ENCODE measurements around the gene TTC24.
A peak's percentile ranks its signal among the peaks of the same experiment; 100 is the strongest.
"Not testable (repeated sequence)": the region's sequence is repeated elsewhere in the genome, so short reads cannot be mapped to it uniquely, and the experiment has no call there.

TTC24 gene

DNA sequence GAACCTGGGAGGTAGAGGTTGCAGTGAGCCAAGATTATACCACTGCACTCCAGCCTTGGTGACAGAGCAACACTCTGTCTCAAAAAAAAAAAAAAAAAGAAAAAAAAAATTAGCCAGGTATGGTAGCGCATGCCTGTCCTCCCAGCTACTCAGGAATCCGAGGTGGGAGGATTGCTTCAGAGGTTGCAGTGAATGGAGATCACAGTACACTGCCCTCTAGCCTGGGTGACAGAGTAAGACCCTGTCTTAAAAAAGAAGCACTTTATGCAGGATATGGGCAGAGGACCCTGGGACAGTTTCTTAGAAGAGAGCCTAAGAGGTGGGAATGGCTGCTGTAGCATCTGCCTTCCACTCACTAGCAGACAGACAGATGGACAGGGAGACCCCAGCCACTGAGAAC is 30.1 kb upstream of the TTC24 start:
- no peak for TF ChIP-seq POLR2A (IDR thresholded peaks at IDR 0.05; ENCODE audit: low read depth, low read length)
- no peak for DNase-seq (ENCODE audit: insufficient read length, low spot score)
- no peak for FAIRE-seq

GRCh38 chr1:156549831-156550230 is 29.7 kb upstream of the TTC24 start:
- no peak for TF ChIP-seq POLR2A (IDR thresholded peaks at IDR 0.05; ENCODE audit: low read depth, low read length)
- DNase-seq (ENCODE audit: insufficient read length, low spot score), result no peak
- no peak for FAIRE-seq

DNA sequence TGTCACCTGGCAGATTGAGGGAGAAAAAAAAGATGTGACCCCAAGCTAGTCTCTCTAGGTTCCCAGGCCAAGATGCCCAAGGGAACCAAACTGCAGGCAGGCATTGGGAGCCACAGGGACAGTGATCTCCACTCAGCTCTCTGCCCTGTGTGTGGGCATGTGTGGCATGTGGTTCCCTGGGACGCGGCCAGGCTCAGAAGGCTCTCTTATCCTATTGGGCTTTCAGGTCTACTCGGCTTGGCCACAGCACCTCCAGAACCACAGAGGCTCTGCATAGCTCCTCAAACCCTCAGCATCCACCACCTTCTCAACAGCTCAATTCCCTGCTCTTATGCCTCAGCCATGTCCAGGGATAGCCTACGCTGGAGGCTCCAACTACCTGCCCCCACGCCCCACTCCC is 29.2 kb upstream of the TTC24 start:
- DNase-seq (ENCODE audit: insufficient read length, low spot score) (no peak), FAIRE-seq (no peak)
- no peak for TF ChIP-seq POLR2A (IDR thresholded peaks at IDR 0.05; ENCODE audit: low read depth, low read length)

- TF ChIP-seq POLR2A (IDR thresholded peaks at IDR 0.05; ENCODE audit: low read depth, low read length), result no peak
- FAIRE-seq (no peak), DNase-seq (ENCODE audit: insufficient read length, low spot score) (no peak)
Measured at GRCh38 chr1:156551066-156551643, 28.4 kb upstream of the TTC24 start.

- FAIRE-seq (peak; percentile 50), DNase-seq (ENCODE audit: insufficient read length, low spot score) (peak; percentile 86)
- no peak for TF ChIP-seq POLR2A (IDR thresholded peaks at IDR 0.05; ENCODE audit: low read depth, low read length)
Measured at GRCh38 chr1:156551869-156552268, 27.7 kb upstream of the TTC24 start.

GRCh38 chr1:156552518-156552917 is 27.0 kb upstream of the TTC24 start:
- no peak for DNase-seq (ENCODE audit: insufficient read length, low spot score)
- no peak for TF ChIP-seq POLR2A (IDR thresholded peaks at IDR 0.05; ENCODE audit: low read depth, low read length)
- FAIRE-seq, result no peak

GRCh38 chr1:156552937-156553336 is 26.6 kb upstream of the TTC24 start:
- not testable (repeated sequence) for FAIRE-seq

DNA sequence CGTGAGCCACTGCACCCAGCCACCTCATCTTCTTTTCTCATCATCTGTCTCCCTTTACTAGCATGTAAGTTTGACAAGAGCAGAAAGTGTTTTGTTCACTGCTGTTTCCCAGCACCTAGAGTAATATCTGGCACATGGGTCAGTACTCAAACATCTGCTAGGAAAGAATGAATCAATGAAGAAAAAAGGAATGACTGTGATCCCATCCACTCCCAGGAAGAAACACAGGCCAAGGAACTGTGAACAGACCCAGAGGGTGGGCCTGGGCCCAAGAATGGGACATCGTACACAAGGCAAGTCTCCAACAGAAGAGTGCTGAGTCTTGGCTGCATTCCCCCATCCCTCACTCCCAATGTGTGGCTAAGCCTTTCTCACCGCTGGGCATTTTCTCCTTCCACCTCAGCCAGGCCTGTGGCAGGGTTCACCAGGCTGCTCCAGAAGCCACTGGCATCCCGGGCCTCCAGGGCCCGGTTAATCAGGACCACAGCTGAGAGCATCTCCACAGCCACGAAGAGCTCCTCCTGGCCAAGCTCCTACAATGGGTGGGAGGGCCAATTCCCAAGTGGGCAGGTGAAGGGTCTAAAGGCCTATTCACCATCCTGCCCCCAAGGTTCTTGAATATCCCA is 25.6 kb upstream of the TTC24 start:
- no peak for TF ChIP-seq POLR2A (IDR thresholded peaks at IDR 0.05; ENCODE audit: low read depth, low read length)
- no peak for FAIRE-seq
- no peak for DNase-seq (ENCODE audit: insufficient read length, low spot score)

More at GRCh38 chr1:156552937-156553336, 26.6 kb upstream of the TTC24 start:
- DNase-seq (ENCODE audit: insufficient read length, low spot score), result not testable (repeated sequence)

GRCh38 chr1:156554971-156555370 is 24.6 kb upstream of the TTC24 start:
- TF ChIP-seq POLR2A (IDR thresholded peaks at IDR 0.05; ENCODE audit: low read depth, low read length), result no peak
- no peak for FAIRE-seq
- DNase-seq (ENCODE audit: insufficient read length, low spot score), result no peak

GRCh38 chr1:156555715-156556114 is 23.8 kb upstream of the TTC24 start:
- no peak for TF ChIP-seq POLR2A (IDR thresholded peaks at IDR 0.05; ENCODE audit: low read depth, low read length)
- DNase-seq (ENCODE audit: insufficient read length, low spot score), result no peak
- no peak for FAIRE-seq

GRCh38 chr1:156556354-156556753 is 23.2 kb upstream of the TTC24 start:
- DNase-seq (ENCODE audit: insufficient read length, low spot score) (no peak), FAIRE-seq (no peak)
- no peak for TF ChIP-seq POLR2A (IDR thresholded peaks at IDR 0.05; ENCODE audit: low read depth, low read length)

GRCh38 chr1:156559086-156559796 is 20.3 kb upstream of the TTC24 start:
- no peak for TF ChIP-seq POLR2A (IDR thresholded peaks at IDR 0.05; ENCODE audit: low read depth, low read length)
- FAIRE-seq, result no peak
- DNase-seq (ENCODE audit: insufficient read length, low spot score), result no peak

DNA sequence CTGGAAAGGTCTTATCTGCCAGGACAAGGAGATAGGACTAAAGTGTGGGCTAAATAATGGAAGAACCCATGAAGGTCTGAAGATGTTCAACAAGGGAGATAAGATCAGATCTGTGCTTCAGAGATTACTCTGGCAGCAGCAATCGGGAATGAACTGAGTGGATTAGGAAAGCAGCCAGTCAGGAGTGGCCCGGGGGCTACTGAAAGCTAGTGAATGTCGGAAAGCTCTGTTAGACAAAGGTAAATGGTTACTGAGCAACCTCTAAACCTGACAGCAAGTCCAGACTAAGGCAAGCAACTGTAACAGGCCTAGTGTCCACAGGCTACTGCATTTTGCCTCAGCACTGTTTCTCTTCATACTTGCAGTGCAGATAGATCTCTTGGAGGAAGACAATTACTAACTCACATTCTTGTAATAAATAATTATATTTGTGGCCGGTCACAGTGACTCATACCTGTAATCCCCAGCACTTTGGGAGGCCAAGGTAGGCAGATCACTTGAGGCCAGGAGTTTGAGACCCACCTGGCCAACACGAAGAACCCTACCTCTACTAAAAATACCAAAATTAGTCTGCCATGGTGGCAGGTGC is 19.6 kb upstream of the TTC24 start:
- no peak for TF ChIP-seq POLR2A (IDR thresholded peaks at IDR 0.05; ENCODE audit: low read depth, low read length)
- DNase-seq (ENCODE audit: insufficient read length, low spot score), result no peak
- no peak for FAIRE-seq

- FAIRE-seq (no peak), DNase-seq (ENCODE audit: insufficient read length, low spot score) (no peak)
- no peak for TF ChIP-seq POLR2A (IDR thresholded peaks at IDR 0.05; ENCODE audit: low read depth, low read length)
Measured at GRCh38 chr1:156560585-156561163, 18.8 kb upstream of the TTC24 start.

All from H54 (cell line).